Fibroblast of lung (primary cell): Measurements from ENCODE around the gene TRIM14. TPM values are rescaled to one million over a fixed set of nuclear protein-coding genes. Genes with fewer than 3 reads are reported as not detected.
A peak's percentile ranks its signal among the peaks of the same experiment; 100 is the strongest.
"Not testable (repeated sequence)": the region's sequence is repeated elsewhere in the genome, so short reads cannot be mapped to it uniquely, and the experiment has no call there.

Experiments used
- DNase-seq, 2 donors: peaks; one replicate each; pipeline versions ENCODE4 v3.0.0 to v3.0.0-alpha.2; 2010; ENCODE audit warnings: low read depth in 2 of 2
- H2AFZ ChIP-seq: 2 replicates; pipeline ENCODE4 v1.5.1; 2012; ENCODE audit warnings: low read length, control low read depth, inconsistent platforms
- H3K27ac ChIP-seq: 2 replicates; pipeline ENCODE4 v1.5.1; 2011; ENCODE audit warnings: low read length, control low read depth; ENCODE audit not compliant: insufficient read depth
- H3K27me3 ChIP-seq: 2 replicates; pipeline ENCODE4 v1.5.1; 2011; ENCODE audit warnings: mild to moderate bottlenecking, low read length; ENCODE audit not compliant: control insufficient read depth, insufficient read depth
- H3K36me3 ChIP-seq: 2 replicates; pipeline ENCODE4 v1.5.1; 2011; ENCODE audit warnings: low read length; ENCODE audit not compliant: control insufficient read depth, insufficient read depth
- H3K4me1 ChIP-seq: 2 replicates; pipeline ENCODE4 v1.5.1; 2011; ENCODE audit warnings: low read length; ENCODE audit not compliant: control insufficient read depth, insufficient read depth; ENCODE audit errors: extremely low read depth
- H3K4me2 ChIP-seq: 2 replicates; pipeline ENCODE4 v1.5.1; 2011; ENCODE audit warnings: low read length, control low read depth; ENCODE audit not compliant: insufficient read depth; ENCODE audit errors: extremely low read depth
- H3K4me3 ChIP-seq, 4 experiments: fragments of 200-600 bp in 1 of 4; sonication (generic) in 1 of 4; replicated peaks in 1 of 4; 2 replicates each; pipeline ENCODE4 v1.5.1; 2011 to 2016; ENCODE audit warnings: low read length in 4 of 4, low read depth in 3 of 4, mild to moderate bottlenecking in 3 of 4, control low read depth in 2 of 4, inconsistent platforms in 1 of 4, mixed read lengths in 1 of 4; ENCODE audit not compliant: insufficient read depth in 1 of 4; ENCODE audit errors: control extremely low read depth in 1 of 4
- H3K79me2 ChIP-seq: 2 replicates; pipeline ENCODE4 v1.5.1; 2012; ENCODE audit warnings: mild to moderate bottlenecking, low read length, inconsistent platforms; ENCODE audit not compliant: control insufficient read depth, insufficient read depth
- H3K9ac ChIP-seq: 2 replicates; pipeline ENCODE4 v1.5.1; 2011; ENCODE audit warnings: mild to moderate bottlenecking, low read length, control low read depth; ENCODE audit not compliant: insufficient read depth
- H3K9me3 ChIP-seq: 2 replicates; pipeline ENCODE4 v1.5.1; 2012; ENCODE audit warnings: low read depth, low read length; ENCODE audit not compliant: control insufficient read depth, insufficient read depth
- H4K20me1 ChIP-seq: 2 replicates; pipeline ENCODE4 v1.5.1; 2011; ENCODE audit warnings: low read length; ENCODE audit not compliant: control insufficient read depth, insufficient read depth; ENCODE audit errors: extremely low read depth
- CTCF ChIP-seq, 2 donors: IDR thresholded peaks in 1 of 2; conservative IDR thresholded peaks in 1 of 2; 1 replicate in 1 of 2; 2 replicates in 1 of 2; pipeline ENCODE4 v1.5.1; 2011 to 2012; ENCODE audit warnings: low read length in 2 of 2, control low read depth in 1 of 2, inconsistent platforms in 1 of 2, low read depth in 1 of 2, mild to moderate bottlenecking in 1 of 2
- EZH2 ChIP-seq: IDR thresholded peaks from 2 replicates; pipeline ENCODE4 v1.5.1; 2012; ENCODE audit warnings: low read length, control low read depth, mild to moderate bottlenecking; ENCODE audit errors: missing control alignments
- polyA plus RNA-seq, 2 donors: library from polyadenylated mRNA; depleted of rRNA in 1 of 2; stranded (reverse) in 1 of 2; unstranded in 1 of 2; fragments of >200 nt; gene quantifications; 2 replicates each; pipeline ENCODE4 v1.2.1, GENCODE V29; 2011 to 2012; ENCODE audit warnings: missing spikeins in 1 of 2
- total RNA-seq: library from RNA; depleted of rRNA; stranded (reverse); fragments of >200 nt; gene quantifications from 2 replicates; pipeline ENCODE4 v1.2.1, GENCODE V29; 2014

Gene TRIM14
- total and polyA plus RNA-seq, 2 donors (not counting 1 experiment from before 2014, with no cell fraction given), result 7.8 to 8.6 TPM

GRCh38 chr9:98120476-98120875 lies 1.5 kb upstream of the TRIM14 start:
- H3K36me3 ChIP-seq, result no peaks in the 10 kb centered on the region
- TF ChIP-seq CTCF (conservative IDR thresholded peaks at IDR 0.05 in 1 of 2, IDR thresholded peaks at IDR 0.05 in 1 of 2; ENCODE audit: low read depth in 1 of 2, low read length in 2 of 2), result no peak
- no peak for TF ChIP-seq EZH2
- H3K9me3 ChIP-seq, result no peaks in the 10 kb centered on the region
- H3K79me2 ChIP-seq, result no peaks in the 10 kb centered on the region
- H3K27me3 ChIP-seq, result no peaks in the 10 kb centered on the region
- H3K4me1 ChIP-seq, result peaks cover 2% of the 10 kb centered on the region
- no peak overlapping the region for H2AFZ ChIP-seq
- no peaks in the 10 kb centered on the region for H4K20me1 ChIP-seq
- H3K4me2 ChIP-seq, result no peak overlapping the region
- DNase-seq, result no peak
- H3K27ac ChIP-seq, result no peak overlapping the region
- no peak overlapping the region for H3K4me3 ChIP-seq
- no peak overlapping the region for H3K9ac ChIP-seq

GRCh38 chr9:98117984-98118639 lies 910 bp downstream of the TRIM14 start:
- peak; percentile 5 to 30 for DNase-seq
- H3K9ac ChIP-seq, result no peak overlapping the region

GRCh38 chr9:98117097-98117496 lies 1.9 kb downstream of the TRIM14 start:
- H3K27me3 ChIP-seq, H3K36me3 ChIP-seq, H2AFZ ChIP-seq, H3K4me3 ChIP-seq, H3K4me1 ChIP-seq, H4K20me1 ChIP-seq, H3K79me2 ChIP-seq, DNase-seq, H3K27ac ChIP-seq, H3K4me2 ChIP-seq, H3K9ac ChIP-seq, H3K9me3 ChIP-seq: not testable (repeated sequence)

More at GRCh38 chr9:98117984-98118639, 910 bp downstream of the TRIM14 start:
- Histone ChIP-seq H3K36me3 (no peaks in the 10 kb centered on the region), H3K9me3 (no peaks in the 10 kb centered on the region), H2AFZ (peak overlapping the region; percentile 97), H3K4me3 (peak overlapping the region; percentile 68 to 77 (median 74)), H3K27me3 (no peaks in the 10 kb centered on the region), H3K4me2 (peak overlapping the region; percentile 73), H3K27ac (no peak overlapping the region), H4K20me1 (no peaks in the 10 kb centered on the region), H3K4me1 (peaks cover 2% of the 10 kb centered on the region), H3K79me2 (no peaks in the 10 kb centered on the region)
- TF ChIP-seq CTCF (conservative IDR thresholded peaks at IDR 0.05 in 1 of 2, IDR thresholded peaks at IDR 0.05 in 1 of 2; ENCODE audit: low read depth in 1 of 2, low read length in 2 of 2), result peak in 1 of 2 donors; percentile 33
- no peak for TF ChIP-seq EZH2
